HL-60/S4 treated with phorbol 12-myristate 13-acetate at 8.2 ng/mL for 4 days and 3 days (cell line): ENCODE data around the gene DCUN1D2.
"Not testable (repeated sequence)": the region's sequence is repeated elsewhere in the genome, so short reads cannot be mapped to it uniquely, and the experiment has no call there.

Experiments used
- in situ Hi-C: fragments of 300-500 bp; cut with MboI; formaldehyde crosslinking; loops from 2 replicates; pipeline ENCODE4 v1.15.0; 2022; ENCODE audit warnings: low sequenced_read_pairs

Gene DCUN1D2

GRCh38 chr13:113448885-113449692 is 41.4 kb downstream of the DCUN1D2 start:
- in situ Hi-C loops = no loop called here

GRCh38 chr13:113448545-113448884 is 42.0 kb downstream of the DCUN1D2 start:
- in situ Hi-C loops = no loop called here

- in situ Hi-C loops = no loop called here
These were observed 42.9 kb downstream of the DCUN1D2 start for GRCh38 chr13:113447596-113447995.

DNA sequence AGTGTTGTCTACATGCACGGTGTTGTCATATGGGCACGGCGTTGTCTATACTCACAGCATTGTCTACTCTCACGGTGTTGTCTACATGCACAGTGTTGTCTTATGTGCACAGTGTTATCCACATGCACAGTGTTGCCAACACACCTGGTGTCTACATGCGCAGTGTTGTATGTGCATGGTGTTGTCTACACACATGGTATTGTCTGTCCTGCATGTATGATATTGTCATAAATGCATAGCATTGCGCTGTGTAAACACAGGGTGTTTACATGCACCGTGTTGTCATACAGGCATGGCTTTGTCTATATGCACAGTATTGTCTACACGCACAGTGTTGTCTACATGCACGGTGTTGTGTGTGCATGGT is 44.0 kb downstream of the DCUN1D2 start:
- in situ Hi-C loops = no loop called here

GRCh38 chr13:113445791-113446487 is 44.6 kb downstream of the DCUN1D2 start:
- in situ Hi-C loops = no loop called here

DNA sequence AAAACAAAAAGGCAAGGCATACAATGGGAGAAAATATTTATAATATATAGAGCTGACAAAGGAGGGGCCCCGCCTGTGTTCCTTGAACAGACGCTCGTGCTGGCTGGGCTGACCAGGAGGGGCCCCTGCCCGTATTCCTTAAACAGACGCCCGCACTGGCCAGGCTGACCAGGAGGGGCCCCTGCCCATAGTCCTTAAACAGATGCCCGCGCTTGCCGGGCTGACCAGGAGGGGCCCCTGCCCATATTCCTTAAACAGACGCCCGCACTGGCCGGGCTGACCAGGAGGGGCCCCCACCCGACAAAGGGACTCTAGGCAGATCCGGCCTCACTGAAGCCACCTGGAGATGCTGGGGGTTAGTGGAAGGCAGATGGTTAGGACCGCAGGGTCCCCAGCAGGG is 46.5 kb downstream of the DCUN1D2 start:
- in situ Hi-C loops = no loop called here

GRCh38 chr13:113442985-113443362 is 47.5 kb downstream of the DCUN1D2 start:
- in situ Hi-C loops = no loop called here

GRCh38 chr13:113442354-113442984 is 48.0 kb downstream of the DCUN1D2 start:
- in situ Hi-C loops = no loop called here

GRCh38 chr13:113441661-113442060 is 48.9 kb downstream of the DCUN1D2 start:
- in situ Hi-C loops = no loop called here

DNA sequence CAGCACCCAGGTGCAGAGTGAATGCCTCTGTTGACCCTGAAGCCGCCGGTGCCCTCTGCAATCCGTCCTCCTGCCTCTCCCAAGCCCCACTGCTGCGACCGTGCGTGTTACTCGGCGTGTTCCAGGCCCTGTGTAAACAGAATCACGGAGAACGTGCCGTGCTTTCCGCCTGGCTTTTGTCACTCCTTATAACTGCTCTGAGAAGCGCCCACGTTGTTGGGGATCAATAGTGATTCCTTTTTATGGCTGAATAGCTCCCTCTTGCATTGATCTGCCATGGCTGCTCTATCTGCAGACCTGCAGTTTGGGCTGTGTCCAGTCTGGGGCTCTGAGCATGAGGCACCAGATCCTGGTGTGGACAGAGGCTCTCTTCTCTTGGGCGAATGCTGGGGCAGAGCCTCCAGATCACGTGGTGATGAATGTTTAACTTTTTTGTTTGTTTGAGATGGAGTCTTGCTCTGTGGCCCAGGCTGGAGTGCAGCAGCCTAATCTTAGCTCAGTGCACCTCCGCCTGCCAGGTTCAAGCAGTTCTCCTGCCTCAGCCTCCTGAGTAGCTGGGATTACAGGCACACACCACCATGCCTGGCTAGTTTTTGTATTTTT is 53.0 kb downstream of the DCUN1D2 start:
- in situ Hi-C loops = no loop called here

- in situ Hi-C loops = not testable (repeated sequence)
These were observed 53.6 kb downstream of the DCUN1D2 start for GRCh38 chr13:113436866-113437265.

DNA sequence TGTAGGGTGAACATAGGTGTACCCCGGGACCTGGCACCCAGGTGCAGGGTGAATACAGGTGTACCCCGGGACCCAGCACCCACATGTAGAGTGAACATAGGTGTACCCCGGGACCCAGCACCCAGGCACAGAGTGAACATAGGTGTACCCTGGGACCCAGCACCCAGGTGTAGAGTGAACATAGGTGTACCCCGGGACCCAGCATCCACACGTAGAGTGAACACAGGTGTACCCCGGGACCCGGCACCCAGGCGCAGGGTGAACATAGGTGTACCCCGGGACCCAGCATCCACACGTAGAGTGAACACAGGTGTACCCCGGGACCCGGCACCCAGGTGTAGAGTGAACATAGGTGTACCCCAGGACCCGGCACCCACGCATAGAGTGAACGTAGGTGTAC is 54.6 kb downstream of the DCUN1D2 start:
- in situ Hi-C loops = not testable (repeated sequence)

DNA sequence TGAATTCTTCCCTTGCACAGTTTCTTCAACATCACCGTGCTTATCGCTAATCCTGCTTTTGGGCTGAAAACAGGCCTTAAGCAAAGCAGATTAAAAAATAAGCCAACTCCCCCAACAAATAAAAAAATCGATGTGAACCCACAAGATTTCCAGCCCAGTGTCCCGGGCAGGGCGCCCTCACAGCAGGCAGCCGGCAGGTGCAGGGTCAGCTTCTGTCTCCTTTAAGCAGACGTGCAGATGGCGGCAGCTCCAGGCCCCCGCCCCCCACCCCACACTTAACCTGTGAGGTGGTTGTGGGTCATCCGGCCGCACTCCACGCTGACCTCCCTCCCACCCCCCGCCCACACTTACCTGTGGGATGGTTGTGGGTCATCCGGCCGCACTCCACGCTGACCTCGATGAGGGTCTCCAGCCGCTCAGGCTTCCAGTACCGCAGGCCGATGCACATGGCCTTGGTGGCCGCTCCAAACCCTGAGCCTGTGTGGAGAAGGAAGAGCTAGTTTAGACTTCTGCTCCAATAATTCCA is 57.1 kb downstream of the DCUN1D2 start:
- in situ Hi-C loops = no loop called here

- in situ Hi-C loops = no loop called here
These were observed 57.8 kb downstream of the DCUN1D2 start for GRCh38 chr13:113432506-113433270.

GRCh38 chr13:113431171-113431570 is 59.3 kb downstream of the DCUN1D2 start:
- in situ Hi-C loops = no loop called here

- in situ Hi-C loops = no loop called here
These were observed 60.0 kb downstream of the DCUN1D2 start for GRCh38 chr13:113430378-113431110.

- in situ Hi-C loops = no loop called here
These were observed 60.9 kb downstream of the DCUN1D2 start for GRCh38 chr13:113429608-113429985.

GRCh38 chr13:113428871-113429607 is 61.5 kb downstream of the DCUN1D2 start:
- in situ Hi-C loops = no loop called here

- in situ Hi-C loops = no loop called here
These were observed 62.0 kb downstream of the DCUN1D2 start for GRCh38 chr13:113428469-113428865.
